HepG2 (cell line): ENCODE data around the gene GNAT2. TPM values are rescaled to one million over a fixed set of nuclear protein-coding genes. Genes with fewer than 3 reads are reported as not detected.

Experiments used
- ATAC-seq: fragments of 200-7000 bp; cut with Tn5 transposase; 3 replicates; pipeline ENCODE4 v1.9.1; 2020; ENCODE audit warnings: mild to moderate bottlenecking, moderate library complexity
- BruUV-seq: library from RNA; stranded (reverse); fragments of 400-500 nt; replicated peaks from 2 replicates; lab custom pipeline; 2021; lab: Mats Ljungman, UMichigan
- CTCF ChIA-PET: fragments of 300-600 bp; formaldehyde crosslinking; extraction: SDS; loops from one replicate; lab custom pipeline; 2021; ENCODE audit warnings: low total read pairs, inconsistent platforms, low intra/inter-chr PET ratio; lab: Yijun Ruan, JAX
- POLR2A ChIA-PET: fragments of 350-600 bp; sonication (Branson Sonifier 250); formaldehyde crosslinking; loops from one replicate; lab custom pipeline; 2020; ENCODE audit warnings: antibody characterized with exemption, inconsistent platforms; lab: Yijun Ruan, JAX
- DNase-seq: peaks from one replicate; pipeline ENCODE4 v3.0.0-alpha.2; 2015; ENCODE audit warnings: low spot score
- FAIRE-seq: peaks from 3 replicates; lab custom pipeline; 2011; peaks lifted over from hg19 to GRCh38; lab: Jason Lieb, UNC
- H2AFZ ChIP-seq: one replicate; pipeline ENCODE4 v1.6.1; 2011; ENCODE audit warnings: low read length, inconsistent platforms
- H3K27ac ChIP-seq: fragments of 300-600 bp; 3 replicates; pipeline ENCODE4 v1.8.0; 2011; ENCODE audit warnings: mixed run types, mild to moderate bottlenecking, mixed read lengths, low read length, inconsistent platforms; ENCODE audit not compliant: insufficient read depth; ENCODE audit errors: extremely low read length
- H3K27me3 ChIP-seq, 2 experiments: fragments of 200-600 bp in 1 of 2; 2 replicates in 1 of 2; 3 replicates in 1 of 2; pipeline versions ENCODE4 v1.6.0 to v1.8.0; 2011; ENCODE audit warnings: low read length in 2 of 2, mild to moderate bottlenecking in 2 of 2, moderate library complexity in 2 of 2, inconsistent platforms in 1 of 2; ENCODE audit not compliant: insufficient read depth in 2 of 2, control insufficient read depth in 1 of 2
- H3K36me3 ChIP-seq, 2 experiments: fragments of 200-600 bp in 1 of 2; replicated peaks in 1 of 2; 2 replicates in 1 of 2; 3 replicates in 1 of 2; pipeline versions ENCODE4 v1.5.1 to v1.8.0; 2011; ENCODE audit warnings: low read length in 2 of 2, inconsistent platforms in 1 of 2; ENCODE audit not compliant: insufficient read depth in 2 of 2, control insufficient read depth in 1 of 2
- H3K4me1 ChIP-seq: 2 replicates; pipeline ENCODE4 v1.5.1; 2012; ENCODE audit warnings: low read length, inconsistent platforms; ENCODE audit not compliant: insufficient read depth
- H3K4me2 ChIP-seq: 2 replicates; pipeline ENCODE4 v1.6.0; 2011; ENCODE audit warnings: low read depth, low read length, inconsistent platforms
- H3K4me3 ChIP-seq, 3 experiments: fragments of 200-600 bp in 1 of 3; sonication (generic), shearing (Covaris generic) in 1 of 3; replicated peaks in 1 of 3; 2 replicates each; pipeline ENCODE4 v1.5.1; 2011 to 2016; ENCODE audit warnings: low read length in 3 of 3, inconsistent platforms in 2 of 3, low read depth in 2 of 3, mild to moderate bottlenecking in 2 of 3, control low read depth in 1 of 3, mixed read lengths in 1 of 3; ENCODE audit not compliant: insufficient read depth in 1 of 3
- H3K79me2 ChIP-seq: one replicate; pipeline ENCODE4 v1.6.1; 2011; ENCODE audit warnings: low read length, inconsistent platforms; ENCODE audit not compliant: insufficient read depth
- H3K9ac ChIP-seq: 2 replicates; pipeline ENCODE4 v1.6.0; 2011; ENCODE audit warnings: mild to moderate bottlenecking, low read depth, low read length, inconsistent platforms; ENCODE audit not compliant: insufficient read depth
- H3K9me3 ChIP-seq: 2 replicates; pipeline ENCODE4 v1.5.1; 2012; ENCODE audit warnings: mild to moderate bottlenecking, low read length
- H4K20me1 ChIP-seq: 2 replicates; pipeline ENCODE4 v1.6.0; 2011; ENCODE audit warnings: inconsistent platforms, mild to moderate bottlenecking, low read length, moderate library complexity; ENCODE audit not compliant: insufficient read depth
- EHMT2 ChIP-seq: fragments of 200-600 bp; sonication (generic); IDR thresholded peaks from 2 replicates; pipeline ENCODE4 v1.7.0; 2017; ENCODE audit warnings: antibody characterized with exemption, low read depth, low read length, borderline replicate concordance
- ELF4 ChIP-seq: sonication (generic); formaldehyde crosslinking; IDR thresholded peaks from 2 replicates; pipeline ENCODE4 v1.5.0; 2020; ENCODE audit warnings: missing genetic modification reagents, mild to moderate bottlenecking, moderate library complexity, borderline replicate concordance
- EP300 ChIP-seq, 3 experiments: sonication (generic) in 1 of 3; formaldehyde crosslinking in 1 of 3; IDR thresholded peaks; 2 replicates each; pipeline versions ENCODE4 v1.5.1 to v1.6.1; 2011 to 2020; ENCODE audit warnings: low read depth in 2 of 3, low read length in 2 of 3, borderline replicate concordance in 1 of 3, improper control_type of control experiment in 1 of 3, mild to moderate bottlenecking in 1 of 3, missing genetic modification reagents in 1 of 3, moderate library complexity in 1 of 3
- FOSL1 ChIP-seq: sonication (generic); formaldehyde crosslinking; IDR thresholded peaks from 2 replicates; pipeline ENCODE4 v1.9.0; 2021; ENCODE audit warnings: missing genetic modification reagents, borderline replicate concordance
- HDAC6 ChIP-seq: fragments of 200-600 bp; sonication (generic); IDR thresholded peaks from 2 replicates; pipeline ENCODE4 v1.7.0; 2017; ENCODE audit warnings: mild to moderate bottlenecking, antibody characterized with exemption, low read length, low read depth
- KDM6A ChIP-seq: IDR thresholded peaks from 2 replicates; pipeline ENCODE4 v1.6.1; 2016; ENCODE audit warnings: low read depth
- KIAA2018 ChIP-seq: sonication (generic); formaldehyde crosslinking; IDR thresholded peaks from 2 replicates; pipeline ENCODE4 v1.5.0; 2020; ENCODE audit warnings: mild to moderate bottlenecking, missing genetic modification reagents, borderline replicate concordance
- KMT2A ChIP-seq: sonication (generic); formaldehyde crosslinking; IDR thresholded peaks from 2 replicates; pipeline ENCODE4 v1.4.0; 2020; ENCODE audit warnings: missing genetic modification reagents
- RARA ChIP-seq: IDR thresholded peaks from 2 replicates; pipeline ENCODE4 v1.6.1; 2016; ENCODE audit warnings: missing genetic modification reagents, missing compliant biosample characterization
- SMAD3 ChIP-seq: sonication (generic); formaldehyde crosslinking; IDR thresholded peaks from 2 replicates; pipeline ENCODE4 v1.4.0; 2020; ENCODE audit warnings: missing genetic modification reagents
- YEATS2 ChIP-seq: sonication (generic); formaldehyde crosslinking; IDR thresholded peaks from 2 replicates; pipeline ENCODE4 v1.4.0; 2020; ENCODE audit warnings: missing genetic modification reagents, borderline replicate concordance
- ZBTB43 ChIP-seq: sonication (generic); formaldehyde crosslinking; conservative IDR thresholded peaks from 2 replicates; pipeline ENCODE4 v1.4.0; 2020; ENCODE audit warnings: missing genetic modification reagents
- ZNF17 ChIP-seq: sonication (generic); formaldehyde crosslinking; IDR thresholded peaks from 2 replicates; pipeline ENCODE4 v1.5.0; 2020; ENCODE audit warnings: mild to moderate bottlenecking, missing genetic modification reagents
- ZUFSP ChIP-seq: sonication (generic); formaldehyde crosslinking; IDR thresholded peaks from 2 replicates; pipeline ENCODE4 v1.9.0; 2021; ENCODE audit warnings: missing genetic modification reagents, mild to moderate bottlenecking, borderline replicate concordance
- WGBS: methylation state at CpG from one replicate; pipeline ENCODE4 v1.1.6; 2017; ENCODE audit warnings: low lambda C conversion rate; 5-methylcytosine and 5-hydroxymethylcytosine counted together
- in situ Hi-C: cut with HindIII; loops from 2 replicates; pipeline ENCODE4 v1.10.0; 2017; ENCODE audit warnings: low pct_unique_long_range_greater_than_20kb; ENCODE audit not compliant: extremely low pct_ligation_motif_present
- intact Hi-C: fragments of 100-400 bp; cut with micrococcal nuclease; formaldehyde crosslinking; loops from one replicate; pipeline ENCODE4 v1.10.0; 2022; ENCODE audit not compliant: unreplicated experiment
- polyA plus RNA-seq, 8 experiments: library from polyadenylated mRNA; depleted of rRNA in 3 of 8; stranded (reverse) in 7 of 8; unstranded in 1 of 8; fragments of >200 nt; fragmentation: Illumina TruSeq in 4 of 8; extraction: Trizol in 4 of 8; gene quantifications; 2 replicates each; pipeline versions ENCODE4 v1.2.1 to v1.2.3, GENCODE V29; 2011 to 2016; ENCODE audit warnings: low read depth in 4 of 8, missing spikeins in 1 of 8, mixed read lengths in 1 of 8; ENCODE audit not compliant: insufficient read depth in 1 of 8
- total RNA-seq, 5 experiments: library from RNA; depleted of rRNA; stranded (reverse); fragments of >200 nt; fragmentation: Illumina TruSeq; extraction: Trizol; gene quantifications; 2 replicates each; pipeline ENCODE4 v1.2.3, GENCODE V29; 2016; ENCODE audit warnings: low read depth in 1 of 5

The GNAT2 gene
- total and polyA plus RNA-seq, 2 of the 13 experiments (the other 11 are each of a cell fraction or from before 2014, with no cell fraction given), result 0.08 to 0.20 TPM

GRCh38 chr1:109650609-109651008 lies 31.2 kb upstream of the GNAT2 start:
- no peak overlapping the region for H2AFZ ChIP-seq
- FAIRE-seq (no peak), DNase-seq (no peak), ATAC-seq (no peak)
- WGBS, result 74% methylated on average over 3 of the region's 3 CpGs
- in situ Hi-C loops (no loop called here), intact Hi-C loops (no loop called here)
- BruUV-seq, result no TSS peak
- no peak overlapping the region for H3K4me3 ChIP-seq
- H3K4me1 ChIP-seq, result peaks cover 12% of the 10 kb centered on the region
- no peaks in the 10 kb centered on the region for H3K36me3 ChIP-seq
- no peaks in the 10 kb centered on the region for H3K79me2 ChIP-seq
- no peak overlapping the region for H3K27ac ChIP-seq
- H4K20me1 ChIP-seq, result no peaks in the 10 kb centered on the region
- H3K27me3 ChIP-seq, result 0 out of 5 replicates have a peak, but pooled peaks cover 0 to 4% of the 10 kb centered on the region in 2 experiments
- H3K9ac ChIP-seq, result no peak overlapping the region
- H3K9me3 ChIP-seq, result no peaks in the 10 kb centered on the region
- no peak overlapping the region for H3K4me2 ChIP-seq
- CTCF ChIA-PET, result no interaction called here
- POLR2A ChIA-PET, result interaction anchor here (1.4 kb wide), 1 partner anchor 11 kb away, joined by 3 read pairs; no protein-coding TSS in a partner anchor
- no peak for TF ChIP-seq EP300 (IDR thresholded peaks at IDR 0.05; ENCODE audit: low read depth in 2 of 2, low read length in 2 of 2)
- TF ChIP-seq EP300 (CRISPR knock-in tag; IDR thresholded peaks at IDR 0.05; ENCODE audit: borderline replicate concordance), result no peak
- no peak for TF ChIP-seq ZNF17 (CRISPR knock-in tag)
- no peak for TF ChIP-seq SMAD3 (CRISPR knock-in tag)
- no peak for TF ChIP-seq YEATS2 (CRISPR knock-in tag)
- TF ChIP-seq KDM6A, result no peak
- TF ChIP-seq ZUFSP (CRISPR knock-in tag), result no peak
- no peak for TF ChIP-seq EHMT2
- TF ChIP-seq KIAA2018, result no peak
- TF ChIP-seq KMT2A (CRISPR knock-in tag), result no peak
- no peak for TF ChIP-seq RARA (CRISPR knock-in tag)
- TF ChIP-seq FOSL1 (CRISPR knock-in tag), result no peak
- no peak for TF ChIP-seq ELF4 (CRISPR knock-in tag)
- TF ChIP-seq HDAC6, result no peak
- no peak for TF ChIP-seq ZBTB43 (CRISPR knock-in tag)
